ENCODE data around the gene NRXN3.

The NRXN3 gene

DNA sequence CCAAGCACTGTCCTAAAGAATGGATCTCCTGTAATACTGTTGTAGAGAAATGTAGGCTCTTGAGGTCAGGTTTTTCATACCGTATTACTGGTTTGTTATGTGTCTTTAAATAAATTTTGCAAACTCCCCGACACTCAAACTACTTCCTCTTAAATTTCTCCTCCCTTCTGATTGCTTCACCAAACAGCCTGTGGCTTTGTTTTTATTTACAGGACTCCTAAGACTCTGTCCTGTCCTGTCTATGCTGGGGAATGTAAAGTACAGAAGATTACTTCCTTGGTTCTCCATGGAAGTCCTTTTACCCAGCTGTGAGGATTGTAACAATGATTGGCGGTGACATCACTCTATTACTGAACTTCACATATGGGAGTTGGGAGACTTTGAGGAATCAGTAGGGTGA, 1167.6 kb downstream of the NRXN3 start:
- DNase-seq (ENCODE audit: low read depth in 2 of 2): no peak

- DNase-seq (ENCODE audit: low read depth in 2 of 2): no peak
These were observed 1172.8 kb downstream of the NRXN3 start for GRCh38 chr14:79342942-79343341.

GRCh38 chr14:79351011-79351410, 1180.8 kb downstream of the NRXN3 start:
- DNase-seq (ENCODE audit: low read depth in 2 of 2): no peak

DNA sequence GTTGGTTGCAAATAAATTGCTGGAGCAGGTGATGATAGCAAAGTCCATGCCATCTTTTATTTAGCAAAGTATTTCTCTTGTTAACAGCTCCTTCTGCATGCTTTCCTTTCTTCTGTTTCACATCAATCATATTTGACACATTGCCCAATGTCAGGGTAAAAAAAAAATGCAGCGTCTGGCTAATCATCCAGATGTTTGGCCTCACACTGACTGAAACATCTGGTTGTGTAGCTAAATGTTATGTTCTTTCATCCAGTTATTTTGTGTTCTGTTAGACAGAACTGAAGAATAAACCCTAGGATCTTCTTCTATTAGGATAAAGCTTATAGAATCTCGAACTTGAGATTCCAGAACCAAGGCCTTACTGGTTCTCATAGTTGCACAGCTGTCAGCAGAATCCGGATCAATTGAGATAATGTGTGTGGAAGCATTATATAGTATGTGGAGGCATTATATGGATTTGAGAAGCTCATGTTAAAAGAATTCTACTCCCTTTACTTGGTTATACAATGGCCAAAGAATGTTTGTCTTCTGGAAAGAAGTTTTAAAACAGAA, 1182.0 kb downstream of the NRXN3 start:
- DNase-seq (ENCODE audit: low read depth in 2 of 2): no peak

GRCh38 chr14:79354336-79354735, 1184.2 kb downstream of the NRXN3 start:
- no peak for DNase-seq (ENCODE audit: low read depth in 2 of 2)

DNA sequence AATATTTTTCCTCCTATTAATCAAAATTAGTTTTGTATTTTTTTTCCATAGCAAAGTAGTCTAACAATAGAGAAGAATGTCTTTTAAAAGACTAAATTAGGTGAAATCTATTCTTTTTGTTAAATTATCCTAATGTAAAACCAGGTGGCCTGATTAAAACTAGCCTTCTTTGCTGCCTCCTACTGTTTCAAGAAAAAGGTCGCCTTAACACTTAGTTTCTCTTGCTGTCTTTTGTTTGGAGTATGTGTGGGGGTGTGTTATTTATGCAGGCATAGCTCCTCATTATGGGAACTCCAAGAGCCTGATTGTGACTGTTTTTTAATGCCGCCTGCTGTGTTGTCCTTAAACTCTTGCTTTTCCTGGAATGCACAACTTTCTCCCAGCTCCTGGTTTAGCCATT, 1185.9 kb downstream of the NRXN3 start:
- DNase-seq (ENCODE audit: low read depth in 2 of 2): no peak

GRCh38 chr14:79357307-79357706, 1187.1 kb downstream of the NRXN3 start:
- DNase-seq (ENCODE audit: low read depth in 2 of 2): no peak

DNA sequence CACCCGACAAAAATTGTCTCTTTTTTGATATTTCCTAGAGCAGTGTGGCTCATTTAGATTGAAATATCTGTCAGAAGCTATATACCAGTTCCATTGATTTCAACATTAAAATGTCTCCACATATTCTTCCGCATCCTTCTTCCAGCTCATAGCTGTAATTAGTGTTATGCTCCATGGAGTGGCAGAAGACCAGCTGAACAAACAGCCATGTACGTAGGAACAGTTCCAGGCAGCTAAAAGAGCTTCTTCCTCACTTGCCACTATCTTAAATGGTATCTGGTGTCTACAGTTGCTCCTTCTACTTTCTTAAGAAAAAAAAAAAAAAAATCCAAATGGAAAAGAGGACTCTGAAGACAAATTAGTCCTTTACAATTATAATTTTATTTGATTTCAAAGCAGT, 1193.1 kb downstream of the NRXN3 start:
- DNase-seq (ENCODE audit: low read depth in 2 of 2): no peak

DNA sequence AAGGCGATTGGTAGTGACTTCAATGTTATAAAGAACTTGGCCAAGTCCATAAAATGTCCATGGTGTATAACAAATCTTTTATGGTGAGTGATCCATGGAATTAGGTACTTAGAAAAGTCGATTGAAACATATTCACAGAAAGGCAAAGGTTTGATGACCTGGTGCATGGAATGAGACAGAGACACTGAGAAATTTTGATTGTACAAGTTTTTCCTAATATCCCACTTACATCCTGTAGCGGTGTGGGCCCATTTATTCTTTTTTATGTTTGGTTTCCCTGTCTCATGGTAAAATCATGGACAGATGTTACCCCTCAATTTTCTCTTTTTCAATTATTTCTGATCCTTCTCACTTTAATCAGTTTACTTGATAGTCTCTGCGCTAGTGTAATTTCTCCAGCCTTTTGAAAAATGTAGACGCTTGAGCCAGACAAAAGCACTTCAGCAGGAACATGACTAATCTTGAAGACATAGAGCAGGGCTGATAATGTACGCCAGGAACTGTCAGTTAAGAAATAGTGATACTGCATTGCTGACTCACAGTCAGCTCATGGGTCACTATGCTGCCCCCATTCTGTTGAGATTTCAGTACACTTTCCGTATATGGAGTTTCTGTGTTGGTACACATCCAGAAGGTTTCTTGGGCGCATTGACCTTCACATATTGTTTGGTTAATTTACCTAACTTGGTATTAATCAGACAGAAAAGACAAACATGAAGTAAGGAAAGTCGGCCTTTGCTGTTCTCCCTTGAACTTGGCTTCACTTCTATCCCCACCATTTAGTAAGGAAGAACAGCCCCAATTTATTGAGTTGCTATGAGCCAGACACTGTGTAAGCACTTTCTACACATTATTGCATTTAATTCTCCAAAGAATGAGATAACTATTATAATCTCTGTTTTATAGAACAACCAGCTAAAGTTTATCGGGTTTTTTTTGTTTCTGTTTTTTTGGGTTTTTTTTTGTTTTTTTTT, 1199.5 kb downstream of the NRXN3 start:
- no peak for DNase-seq (ENCODE audit: low read depth in 2 of 2)

DNA sequence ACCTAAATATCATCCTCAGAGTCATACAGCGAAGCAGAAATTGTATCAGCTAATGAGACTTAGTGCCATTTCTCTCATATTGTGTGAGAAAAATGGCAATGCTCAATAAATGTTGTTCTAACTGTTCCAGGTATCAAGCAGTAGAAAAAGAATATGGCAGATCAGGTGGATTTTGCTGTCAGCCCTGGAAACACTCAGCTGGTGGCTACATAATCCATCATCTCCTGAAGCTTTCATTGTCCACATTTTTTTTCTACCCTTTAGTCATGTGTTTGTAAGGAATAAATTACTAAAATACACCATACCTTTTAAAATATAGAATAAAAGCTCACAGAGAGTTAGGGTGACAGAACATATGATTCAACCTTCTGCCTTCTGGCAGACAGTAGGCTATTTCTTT, 1200.8 kb downstream of the NRXN3 start:
- DNase-seq (ENCODE audit: low read depth in 2 of 2): no peak

GRCh38 chr14:79373451-79373850, 1203.3 kb downstream of the NRXN3 start:
- DNase-seq (ENCODE audit: low read depth in 2 of 2): no peak

DNA sequence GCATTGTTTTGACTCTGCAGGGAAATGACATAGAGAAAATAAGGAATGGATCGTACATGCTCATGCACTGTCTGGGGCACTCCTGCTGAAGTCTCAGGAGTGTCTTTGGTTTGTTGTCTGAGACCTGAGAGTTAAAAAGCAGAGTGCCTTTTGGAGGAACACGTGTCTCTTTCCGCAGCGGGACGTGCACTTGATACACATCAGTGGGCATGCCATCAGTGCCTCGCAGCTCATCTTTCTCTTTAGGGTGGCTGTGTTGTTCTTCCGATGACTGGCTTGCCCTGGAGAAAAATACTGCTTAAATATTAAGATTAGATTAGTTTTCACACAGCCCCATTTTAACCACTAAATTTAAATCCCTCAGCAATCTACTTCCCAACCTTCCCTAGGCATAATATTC, 1205.2 kb downstream of the NRXN3 start:
- no peak for DNase-seq (ENCODE audit: low read depth in 2 of 2)

DNA sequence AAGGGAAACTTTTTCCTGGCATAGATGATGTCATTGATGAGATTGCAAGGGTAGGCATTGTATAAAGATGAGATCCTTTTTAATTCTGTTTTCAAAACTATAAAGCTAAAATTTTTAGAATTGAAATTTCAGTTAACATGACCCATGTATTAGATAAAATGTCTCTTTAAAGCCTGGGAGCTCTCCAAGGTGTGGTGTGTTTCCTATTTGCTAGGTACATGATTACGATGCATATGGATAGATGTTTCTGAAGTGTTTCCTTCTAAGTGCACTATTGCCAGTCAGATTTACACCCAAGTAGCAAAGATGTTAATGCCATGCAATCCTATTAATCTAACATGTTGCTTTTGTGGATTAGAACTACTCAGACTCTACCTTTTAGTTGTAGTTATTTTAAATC, 1206.4 kb downstream of the NRXN3 start:
- DNase-seq (ENCODE audit: low read depth in 2 of 2): no peak

- no peak for DNase-seq (ENCODE audit: low read depth in 2 of 2)
These were observed 1207.8 kb downstream of the NRXN3 start for GRCh38 chr14:79378020-79378419.

GRCh38 chr14:79379266-79379665, 1209.1 kb downstream of the NRXN3 start:
- no peak for DNase-seq (ENCODE audit: low read depth in 2 of 2)

DNA sequence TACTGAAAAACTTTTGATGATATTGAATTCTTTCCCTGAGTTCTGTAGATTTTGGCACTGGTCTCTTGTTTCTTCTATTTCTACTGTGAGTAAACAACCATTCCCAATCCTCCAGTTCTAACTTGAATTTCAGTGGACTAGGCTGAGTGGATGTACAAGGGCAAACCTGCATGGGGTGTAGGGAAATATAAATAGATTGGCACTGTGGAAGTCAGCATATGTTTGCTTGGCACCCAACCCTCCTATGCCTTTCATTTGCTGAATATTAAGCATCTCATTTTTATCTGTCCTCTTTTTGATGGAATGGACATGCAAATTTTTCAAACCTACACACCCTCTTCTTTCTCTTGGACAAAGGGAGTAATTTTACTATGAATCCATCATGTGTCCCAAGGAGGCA, 1212.9 kb downstream of the NRXN3 start:
- no peak for DNase-seq (ENCODE audit: low read depth in 2 of 2)

GRCh38 chr14:79383475-79383874, 1213.3 kb downstream of the NRXN3 start:
- DNase-seq (ENCODE audit: low read depth in 2 of 2): no peak

DNA sequence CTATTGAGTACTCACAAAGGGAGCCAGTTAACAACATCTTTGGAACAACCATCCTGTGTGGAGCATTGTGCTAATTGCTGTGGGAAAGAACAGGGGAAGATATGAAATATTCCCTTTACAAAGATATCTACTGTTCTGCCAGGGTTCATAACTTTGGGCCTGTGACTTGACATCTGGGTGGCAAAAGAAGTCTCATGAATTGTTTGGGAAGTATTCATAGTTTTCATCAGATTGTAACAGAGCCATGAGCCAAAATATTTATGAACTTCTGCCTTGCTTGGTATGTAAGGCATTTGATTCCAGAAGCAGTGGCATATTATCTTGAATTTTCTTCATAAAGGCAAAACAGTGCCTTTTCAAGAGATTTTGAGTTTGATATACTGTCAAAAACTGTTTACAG, 1224.9 kb downstream of the NRXN3 start:
- no peak for DNase-seq (ENCODE audit: low read depth in 2 of 2)

DNA sequence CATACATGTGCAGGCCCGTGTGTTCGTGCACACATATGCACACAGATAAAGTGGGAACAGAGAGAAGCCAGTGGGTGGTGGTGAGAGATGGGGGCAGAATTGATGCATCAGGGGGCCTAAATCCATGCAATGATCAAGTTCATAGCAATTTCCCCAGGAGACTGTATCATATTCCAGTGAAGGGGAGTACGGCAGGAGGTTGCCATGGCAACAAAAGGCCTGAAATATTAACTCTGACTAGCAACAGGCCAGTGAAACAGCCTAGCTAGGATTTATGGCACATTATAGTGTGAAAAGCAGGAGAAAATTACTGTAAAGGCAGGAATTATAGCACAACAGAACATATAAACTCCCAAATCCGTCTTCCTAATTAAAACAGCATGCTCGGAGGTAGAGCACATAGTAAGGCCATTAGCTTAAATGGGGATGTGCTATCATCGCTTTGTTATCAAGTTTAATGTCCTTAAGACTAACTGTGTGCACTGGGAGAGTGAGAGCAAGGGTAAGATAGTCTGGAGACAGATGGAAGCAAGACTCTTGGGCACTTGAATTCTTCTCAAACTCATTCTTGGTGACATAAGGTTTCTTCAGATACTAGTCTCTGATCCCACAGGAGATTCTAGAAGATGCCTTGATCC, 1234.8 kb downstream of the NRXN3 start:
- DNase-seq (ENCODE audit: low read depth in 2 of 2): no peak

GRCh38 chr14:79405512-79405910, 1235.3 kb downstream of the NRXN3 start:
- no peak for DNase-seq (ENCODE audit: low read depth in 2 of 2)

DNA sequence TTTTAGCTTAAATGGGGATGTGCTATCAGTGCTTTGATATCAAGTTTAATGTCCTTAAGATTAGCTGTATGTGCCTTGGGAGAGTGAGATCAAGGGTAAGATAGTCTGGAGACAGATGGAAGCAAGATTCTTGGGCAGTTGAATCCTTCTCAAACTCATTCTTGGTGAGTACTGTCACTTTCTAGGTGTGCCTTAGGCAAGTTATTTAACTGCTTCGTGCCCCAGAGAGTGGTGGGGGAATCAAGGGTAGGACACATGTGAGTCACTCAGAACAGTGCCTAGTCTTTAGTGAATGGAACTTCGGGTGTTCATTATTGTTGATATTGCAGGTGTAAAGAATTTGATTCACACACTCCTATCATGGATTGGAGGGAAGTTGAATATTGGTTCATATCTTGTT, 1237.4 kb downstream of the NRXN3 start:
- no peak for DNase-seq (ENCODE audit: low read depth in 2 of 2)

DNA sequence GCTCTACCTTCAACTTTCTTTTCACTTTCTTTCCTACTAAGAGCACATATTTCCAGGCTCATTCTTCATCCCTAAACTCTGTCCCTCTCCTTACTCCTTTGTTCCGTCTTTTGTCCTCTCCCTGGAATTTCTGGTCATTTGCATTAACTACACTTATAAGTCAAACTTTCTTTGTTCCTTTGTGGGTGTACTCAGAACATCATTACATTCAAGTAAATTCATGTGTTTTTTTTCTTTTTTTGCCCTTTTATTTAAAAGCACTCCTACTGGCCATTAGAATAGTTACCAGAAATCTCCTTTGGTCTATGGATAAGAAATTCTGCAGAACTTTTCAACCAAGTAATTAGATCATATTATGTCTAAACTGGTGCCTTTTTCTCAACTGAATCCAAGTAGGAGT, 1238.5 kb downstream of the NRXN3 start:
- no peak for DNase-seq (ENCODE audit: low read depth in 2 of 2)

Data from stimulated activated CD4-positive, alpha-beta T cell treated with anti-CD3 and anti-CD28 coated beads, Interleukin-1b, Interleukin-23, amount 100 ng/mL, for 1 hour (primary cell).